ENCODE data around the gene UBR1. TPM values are rescaled to one million over a fixed set of nuclear protein-coding genes. Genes with fewer than 3 reads are reported as not detected.

The UBR1 gene
- total RNA-seq, 3 donors from 2014 or later: 33.0 to 52.5 (median 48.5) TPM

DNA sequence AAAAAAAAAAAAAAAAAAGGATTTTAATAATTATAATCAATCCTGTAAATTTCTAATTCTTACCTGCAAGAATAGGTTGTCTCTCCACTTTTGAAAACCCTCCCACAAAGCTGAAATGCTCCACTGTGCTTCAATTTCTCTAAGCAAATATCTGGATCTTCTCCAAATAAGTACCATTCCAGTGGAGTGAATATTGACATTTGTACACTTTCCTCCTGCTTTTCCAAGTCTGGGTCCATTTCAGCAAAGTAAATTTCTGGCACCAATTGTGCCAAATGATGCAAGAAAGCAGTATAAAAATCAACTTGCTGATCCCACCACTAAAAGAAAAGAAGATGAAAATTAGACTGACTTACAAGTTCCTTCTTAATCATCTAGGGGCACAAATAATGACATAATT is 19.9 kb downstream of the UBR1 start:
- Histone ChIP-seq H3K27me3 (no peaks in the 10 kb centered on the region), H3K4me3 (no peak overlapping the region), H3K9me3 (no peaks in the 10 kb centered on the region), H3K36me3 (no peaks in the 10 kb centered on the region), H3K4me1 (no peaks in the 10 kb centered on the region), H3K27ac (no peak overlapping the region)
- DNase-seq (ENCODE audit: low spot score in 2 of 2): no peak
- intact Hi-C loops (cut with DNase I; ENCODE audit: low total_unique reads): no loop called here
- TF ChIP-seq POLR2A (IDR thresholded peaks at IDR 0.05) (no peak), POLR2AphosphoS5 (IDR thresholded peaks at IDR 0.05) (no peak)
- TF ChIP-seq, protein P1, sequence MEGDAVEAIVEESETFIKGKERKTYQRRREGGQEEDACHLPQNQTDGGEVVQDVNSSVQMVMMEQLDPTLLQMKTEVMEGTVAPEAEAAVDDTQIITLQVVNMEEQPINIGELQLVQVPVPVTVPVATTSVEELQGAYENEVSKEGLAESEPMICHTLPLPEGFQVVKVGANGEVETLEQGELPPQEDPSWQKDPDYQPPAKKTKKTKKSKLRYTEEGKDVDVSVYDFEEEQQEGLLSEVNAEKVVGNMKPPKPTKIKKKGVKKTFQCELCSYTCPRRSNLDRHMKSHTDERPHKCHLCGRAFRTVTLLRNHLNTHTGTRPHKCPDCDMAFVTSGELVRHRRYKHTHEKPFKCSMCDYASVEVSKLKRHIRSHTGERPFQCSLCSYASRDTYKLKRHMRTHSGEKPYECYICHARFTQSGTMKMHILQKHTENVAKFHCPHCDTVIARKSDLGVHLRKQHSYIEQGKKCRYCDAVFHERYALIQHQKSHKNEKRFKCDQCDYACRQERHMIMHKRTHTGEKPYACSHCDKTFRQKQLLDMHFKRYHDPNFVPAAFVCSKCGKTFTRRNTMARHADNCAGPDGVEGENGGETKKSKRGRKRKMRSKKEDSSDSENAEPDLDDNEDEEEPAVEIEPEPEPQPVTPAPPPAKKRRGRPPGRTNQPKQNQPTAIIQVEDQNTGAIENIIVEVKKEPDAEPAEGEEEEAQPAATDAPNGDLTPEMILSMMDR (IDR thresholded peaks at IDR 0.05): no peak

DNA sequence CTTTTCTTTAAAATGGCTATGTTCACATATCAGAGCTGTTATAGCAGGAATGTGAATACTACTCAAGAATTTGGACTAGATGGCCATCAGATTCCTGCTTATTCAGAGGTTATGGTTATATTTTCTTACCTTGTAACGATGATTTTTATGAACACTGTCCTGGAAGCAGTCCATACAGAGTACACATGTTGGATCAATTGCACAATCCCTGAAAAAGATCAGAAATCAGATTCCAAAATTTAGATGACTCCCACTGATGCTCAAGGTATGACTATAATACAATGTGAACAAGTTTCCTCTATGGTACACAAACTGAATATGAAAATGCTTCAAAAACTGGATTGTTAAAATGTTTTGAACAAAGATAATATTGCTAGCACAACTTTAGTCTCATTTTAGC is 23.3 kb downstream of the UBR1 start:
- Histone ChIP-seq H3K36me3 (no peaks in the 10 kb centered on the region), H3K27ac (no peak overlapping the region), H3K27me3 (no peaks in the 10 kb centered on the region), H3K4me3 (no peak overlapping the region), H3K9me3 (no peaks in the 10 kb centered on the region), H3K4me1 (no peaks in the 10 kb centered on the region)
- intact Hi-C loops (cut with DNase I; ENCODE audit: low total_unique reads): no loop called here
- no peak for DNase-seq (ENCODE audit: low spot score in 2 of 2)
- no peak for TF ChIP-seq POLR2A (IDR thresholded peaks at IDR 0.05)
- TF ChIP-seq POLR2AphosphoS5 (IDR thresholded peaks at IDR 0.05): no peak
- TF ChIP-seq, protein P1 (IDR thresholded peaks at IDR 0.05): no peak

DNA sequence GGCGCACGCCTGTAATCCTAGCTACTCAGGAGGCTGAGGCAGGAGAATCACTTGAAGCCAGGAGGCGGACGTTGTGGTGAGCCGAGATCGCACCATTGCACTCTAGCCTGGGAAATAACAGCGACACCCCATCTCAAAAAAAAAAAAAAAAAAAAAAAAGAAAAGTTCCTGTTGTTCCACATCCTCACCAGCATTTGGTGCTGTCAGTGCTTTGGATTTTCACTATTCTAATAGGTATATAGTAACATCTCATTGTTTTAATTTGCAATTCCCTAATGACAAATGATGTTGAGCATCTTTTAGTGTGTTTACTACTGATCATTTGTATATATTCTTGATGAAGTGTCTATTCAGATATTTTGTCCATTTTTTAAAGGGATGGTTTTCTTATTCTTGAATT is 24.6 kb downstream of the UBR1 start:
- no peaks in the 10 kb centered on the region for H3K27me3 ChIP-seq
- TF ChIP-seq POLR2A (IDR thresholded peaks at IDR 0.05): no peak
- TF ChIP-seq, protein P1 (IDR thresholded peaks at IDR 0.05): no peak
- no peaks in the 10 kb centered on the region for H3K4me1 ChIP-seq
- H3K27ac ChIP-seq: no peak overlapping the region
- no peak for DNase-seq (ENCODE audit: low spot score in 2 of 2)
- no peaks in the 10 kb centered on the region for H3K9me3 ChIP-seq
- intact Hi-C loops (cut with DNase I; ENCODE audit: low total_unique reads): no loop called here
- no peak overlapping the region for H3K4me3 ChIP-seq
- H3K36me3 ChIP-seq: no peaks in the 10 kb centered on the region

DNA sequence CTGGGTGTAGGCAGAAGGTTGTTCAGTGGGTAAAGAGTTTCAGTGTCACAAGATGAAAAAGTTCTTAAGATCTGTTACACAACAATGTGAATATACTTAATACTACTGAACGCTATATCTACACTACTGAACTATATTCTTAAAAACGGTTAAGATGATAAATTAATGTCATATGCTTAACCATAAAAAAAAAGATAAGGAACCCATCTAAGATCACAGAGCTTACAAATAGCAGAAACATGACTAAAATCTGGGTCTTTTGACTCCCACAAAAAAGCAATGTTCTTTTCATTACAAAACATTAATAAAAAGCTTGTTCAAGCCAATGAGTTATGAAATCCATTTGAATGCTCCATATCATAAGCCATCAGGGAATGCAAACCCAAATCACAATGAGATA is 34.4 kb downstream of the UBR1 start:
- Histone ChIP-seq H3K4me3 (no peak overlapping the region), H3K36me3 (no peaks in the 10 kb centered on the region), H3K9me3 (no peaks in the 10 kb centered on the region), H3K27me3 (no peaks in the 10 kb centered on the region), H3K4me1 (no peaks in the 10 kb centered on the region), H3K27ac (no peak overlapping the region)
- intact Hi-C loops (cut with DNase I; ENCODE audit: low total_unique reads): no loop called here
- no peak for DNase-seq (ENCODE audit: low spot score in 2 of 2)
- TF ChIP-seq POLR2AphosphoS5 (IDR thresholded peaks at IDR 0.05): no peak

DNA sequence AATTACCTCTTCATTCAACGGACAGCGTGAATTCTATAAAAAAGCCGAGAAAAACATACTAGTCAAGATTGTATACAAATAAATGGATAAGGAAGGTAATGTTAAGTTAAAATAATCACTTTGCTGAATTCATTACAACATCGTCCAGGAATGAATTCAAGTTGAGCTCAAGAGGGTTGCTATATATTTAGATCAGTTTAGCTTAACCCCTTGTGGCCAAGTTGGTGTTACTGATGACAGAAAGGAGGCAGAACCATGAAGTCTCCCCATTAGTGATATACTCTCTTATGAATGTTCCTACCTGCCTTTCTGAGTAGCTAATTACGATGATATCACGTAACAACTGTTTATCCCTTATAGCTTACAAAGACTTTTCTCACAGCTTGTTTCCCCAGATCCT is 34.9 kb downstream of the UBR1 start:
- no peaks in the 10 kb centered on the region for H3K27me3 ChIP-seq
- H3K4me3 ChIP-seq: no peak overlapping the region
- TF ChIP-seq POLR2AphosphoS5 (IDR thresholded peaks at IDR 0.05) (no peak), POLR2A (IDR thresholded peaks at IDR 0.05) (no peak)
- TF ChIP-seq, protein P1 (IDR thresholded peaks at IDR 0.05): no peak
- intact Hi-C loops (cut with DNase I; ENCODE audit: low total_unique reads): no loop called here
- no peaks in the 10 kb centered on the region for H3K9me3 ChIP-seq
- no peak overlapping the region for H3K27ac ChIP-seq
- H3K4me1 ChIP-seq: no peaks in the 10 kb centered on the region
- DNase-seq (ENCODE audit: low spot score in 2 of 2): no peak
- no peaks in the 10 kb centered on the region for H3K36me3 ChIP-seq

DNA sequence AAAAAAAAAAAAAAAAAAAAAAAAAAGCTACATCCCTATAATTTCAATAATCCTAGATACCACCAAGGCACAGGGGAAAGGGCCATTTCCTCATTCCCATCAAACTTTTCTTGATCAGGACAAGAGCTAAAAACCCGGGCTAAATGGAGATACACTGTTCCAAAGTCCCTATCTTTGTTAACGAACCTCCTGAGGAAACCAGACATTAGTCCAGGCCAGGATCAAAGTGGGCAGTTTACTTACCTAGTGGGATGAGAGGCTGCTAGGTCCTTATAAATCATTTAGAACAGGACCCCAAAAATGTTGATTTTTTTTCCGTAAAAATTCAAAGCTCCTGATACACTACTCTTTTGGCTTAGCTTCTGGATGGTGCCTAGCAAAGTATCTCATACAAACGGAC is 35.6 kb downstream of the UBR1 start:
- Histone ChIP-seq H3K4me3 (no peak overlapping the region), H3K27ac (no peak overlapping the region), H3K36me3 (no peaks in the 10 kb centered on the region), H3K27me3 (no peaks in the 10 kb centered on the region), H3K9me3 (no peaks in the 10 kb centered on the region), H3K4me1 (no peaks in the 10 kb centered on the region)
- TF ChIP-seq POLR2AphosphoS5 (IDR thresholded peaks at IDR 0.05) (no peak), POLR2A (IDR thresholded peaks at IDR 0.05) (no peak)
- TF ChIP-seq, protein P1 (IDR thresholded peaks at IDR 0.05): no peak
- intact Hi-C loops (cut with DNase I; ENCODE audit: low total_unique reads): no loop called here
- no peak for DNase-seq (ENCODE audit: low spot score in 2 of 2)
